Measurements from ENCODE around the gene PFAS. TPM values are rescaled to one million over a fixed set of nuclear protein-coding genes. Genes with fewer than 3 reads are reported as not detected.

PFAS gene
- polyA plus RNA-seq, 1 donor from 2014 or later = 11.7 TPM

DNA sequence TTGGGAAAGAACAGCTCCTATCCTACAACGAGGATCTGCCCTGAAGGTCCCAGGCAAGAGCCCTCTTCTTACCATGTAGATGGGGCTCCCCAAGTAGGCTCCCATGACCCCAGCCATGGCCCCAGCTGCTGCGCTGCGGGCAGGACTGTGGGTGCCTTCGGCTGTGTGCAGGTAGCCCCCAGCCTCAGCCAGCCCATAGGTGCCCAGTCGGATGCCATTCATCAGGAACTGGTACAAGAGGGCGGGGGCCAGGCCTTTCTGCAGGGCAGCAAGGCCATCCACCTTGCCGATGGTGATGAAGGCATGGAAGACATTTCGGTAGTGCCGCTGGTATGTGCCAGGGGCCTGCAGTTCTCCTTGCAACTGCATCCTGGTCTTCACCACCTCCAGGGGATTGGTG lies 45.3 kb downstream of the PFAS start:
- Histone ChIP-seq H4K20me1 (ENCODE audit: insufficient read depth) (no peaks in the 10 kb centered on the region), H3K27ac (ENCODE audit: low read length) (no peak overlapping the region), H3K79me2 (replicated peaks; ENCODE audit: insufficient read depth, low read length) (no peaks in the 10 kb centered on the region), H3K9ac (ENCODE audit: low read length) (no peak overlapping the region), H3K4me3 (ENCODE audit: low read length) (no peak overlapping the region), H3K4me2 (ENCODE audit: low read length) (no peak overlapping the region), H3K36me3 (ENCODE audit: insufficient read depth, low read length) (no peaks in the 10 kb centered on the region), H3K27me3 (ENCODE audit: insufficient read depth, low read depth, low read length) (no peaks in the 10 kb centered on the region), H3K9me3 (ENCODE audit: low read length) (no peaks in the 10 kb centered on the region), H2AFZ (ENCODE audit: low read depth, low read length) (no peak overlapping the region), H3K9me2 (ENCODE audit: insufficient read depth, low read length) (no peaks in the 10 kb centered on the region), H3F3A (ENCODE audit: insufficient read depth, low read length, poor library complexity, severe bottlenecking) (no peaks in the 10 kb centered on the region)
- TF ChIP-seq MXI1 (conservative IDR thresholded peaks at IDR 0.05; ENCODE audit: poor library complexity, severe bottlenecking) (no peak), EP300 (conservative IDR thresholded peaks at IDR 0.05; ENCODE audit: poor library complexity, severe bottlenecking) (no peak), SMC3 (conservative IDR thresholded peaks at IDR 0.05; ENCODE audit: poor library complexity) (no peak), EZH2 (IDR thresholded peaks at IDR 0.05; ENCODE audit: borderline replicate concordance, insufficient read depth, low read length, poor library complexity, severe bottlenecking) (no peak), POLR2AphosphoS5 (IDR thresholded peaks at IDR 0.05) (no peak), RAD21 (conservative IDR thresholded peaks at IDR 0.05) (no peak), TAF1 (IDR thresholded peaks at IDR 0.05; ENCODE audit: low read depth) (no peak)
- TF ChIP-seq, protein P1, sequence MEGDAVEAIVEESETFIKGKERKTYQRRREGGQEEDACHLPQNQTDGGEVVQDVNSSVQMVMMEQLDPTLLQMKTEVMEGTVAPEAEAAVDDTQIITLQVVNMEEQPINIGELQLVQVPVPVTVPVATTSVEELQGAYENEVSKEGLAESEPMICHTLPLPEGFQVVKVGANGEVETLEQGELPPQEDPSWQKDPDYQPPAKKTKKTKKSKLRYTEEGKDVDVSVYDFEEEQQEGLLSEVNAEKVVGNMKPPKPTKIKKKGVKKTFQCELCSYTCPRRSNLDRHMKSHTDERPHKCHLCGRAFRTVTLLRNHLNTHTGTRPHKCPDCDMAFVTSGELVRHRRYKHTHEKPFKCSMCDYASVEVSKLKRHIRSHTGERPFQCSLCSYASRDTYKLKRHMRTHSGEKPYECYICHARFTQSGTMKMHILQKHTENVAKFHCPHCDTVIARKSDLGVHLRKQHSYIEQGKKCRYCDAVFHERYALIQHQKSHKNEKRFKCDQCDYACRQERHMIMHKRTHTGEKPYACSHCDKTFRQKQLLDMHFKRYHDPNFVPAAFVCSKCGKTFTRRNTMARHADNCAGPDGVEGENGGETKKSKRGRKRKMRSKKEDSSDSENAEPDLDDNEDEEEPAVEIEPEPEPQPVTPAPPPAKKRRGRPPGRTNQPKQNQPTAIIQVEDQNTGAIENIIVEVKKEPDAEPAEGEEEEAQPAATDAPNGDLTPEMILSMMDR (IDR thresholded peaks at IDR 0.05; ENCODE audit: poor library complexity, severe bottlenecking) = no peak
- TF ChIP-seq, protein P2, sequence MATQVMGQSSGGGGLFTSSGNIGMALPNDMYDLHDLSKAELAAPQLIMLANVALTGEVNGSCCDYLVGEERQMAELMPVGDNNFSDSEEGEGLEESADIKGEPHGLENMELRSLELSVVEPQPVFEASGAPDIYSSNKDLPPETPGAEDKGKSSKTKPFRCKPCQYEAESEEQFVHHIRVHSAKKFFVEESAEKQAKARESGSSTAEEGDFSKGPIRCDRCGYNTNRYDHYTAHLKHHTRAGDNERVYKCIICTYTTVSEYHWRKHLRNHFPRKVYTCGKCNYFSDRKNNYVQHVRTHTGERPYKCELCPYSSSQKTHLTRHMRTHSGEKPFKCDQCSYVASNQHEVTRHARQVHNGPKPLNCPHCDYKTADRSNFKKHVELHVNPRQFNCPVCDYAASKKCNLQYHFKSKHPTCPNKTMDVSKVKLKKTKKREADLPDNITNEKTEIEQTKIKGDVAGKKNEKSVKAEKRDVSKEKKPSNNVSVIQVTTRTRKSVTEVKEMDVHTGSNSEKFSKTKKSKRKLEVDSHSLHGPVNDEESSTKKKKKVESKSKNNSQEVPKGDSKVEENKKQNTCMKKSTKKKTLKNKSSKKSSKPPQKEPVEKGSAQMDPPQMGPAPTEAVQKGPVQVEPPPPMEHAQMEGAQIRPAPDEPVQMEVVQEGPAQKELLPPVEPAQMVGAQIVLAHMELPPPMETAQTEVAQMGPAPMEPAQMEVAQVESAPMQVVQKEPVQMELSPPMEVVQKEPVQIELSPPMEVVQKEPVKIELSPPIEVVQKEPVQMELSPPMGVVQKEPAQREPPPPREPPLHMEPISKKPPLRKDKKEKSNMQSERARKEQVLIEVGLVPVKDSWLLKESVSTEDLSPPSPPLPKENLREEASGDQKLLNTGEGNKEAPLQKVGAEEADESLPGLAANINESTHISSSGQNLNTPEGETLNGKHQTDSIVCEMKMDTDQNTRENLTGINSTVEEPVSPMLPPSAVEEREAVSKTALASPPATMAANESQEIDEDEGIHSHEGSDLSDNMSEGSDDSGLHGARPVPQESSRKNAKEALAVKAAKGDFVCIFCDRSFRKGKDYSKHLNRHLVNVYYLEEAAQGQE (IDR thresholded peaks at IDR 0.05; ENCODE audit: borderline replicate concordance) = no peak

DNA sequence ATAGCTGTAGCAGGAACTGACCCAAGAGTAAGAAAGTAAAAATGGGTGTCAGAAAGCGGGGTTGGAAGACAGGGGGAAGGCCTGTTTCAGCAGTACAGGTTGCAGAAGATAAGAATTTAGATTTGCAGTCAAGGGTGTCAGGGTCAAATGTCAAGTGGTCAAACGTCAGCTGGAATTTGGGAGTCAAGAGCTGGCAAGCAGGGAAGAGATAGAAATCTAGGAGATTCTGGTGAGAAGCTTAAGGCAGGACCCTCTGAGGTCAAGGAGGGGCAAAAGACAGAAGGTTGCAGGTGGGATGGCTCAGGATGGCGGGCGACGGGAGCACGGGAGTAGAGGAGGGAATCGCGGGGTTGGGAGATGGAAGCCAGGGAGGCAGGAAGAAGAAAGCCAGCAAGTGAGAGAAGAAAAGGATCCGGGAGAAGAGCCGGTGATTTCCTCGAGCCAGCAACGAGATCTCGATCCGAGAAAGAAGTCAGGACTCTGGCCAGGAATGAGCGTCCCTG lies 45.8 kb downstream of the PFAS start:
- no peak for TF ChIP-seq MXI1 (conservative IDR thresholded peaks at IDR 0.05; ENCODE audit: poor library complexity, severe bottlenecking)
- no peak for TF ChIP-seq EZH2 (IDR thresholded peaks at IDR 0.05; ENCODE audit: borderline replicate concordance, insufficient read depth, low read length, poor library complexity, severe bottlenecking)
- TF ChIP-seq, protein P1 (IDR thresholded peaks at IDR 0.05; ENCODE audit: poor library complexity, severe bottlenecking) = no peak
- TF ChIP-seq, protein P2 (IDR thresholded peaks at IDR 0.05; ENCODE audit: borderline replicate concordance) = no peak
- TF ChIP-seq POLR2AphosphoS5 (IDR thresholded peaks at IDR 0.05) = no peak
- no peak for TF ChIP-seq RAD21 (conservative IDR thresholded peaks at IDR 0.05)
- no peak for TF ChIP-seq TAF1 (IDR thresholded peaks at IDR 0.05; ENCODE audit: low read depth)
- TF ChIP-seq SMC3 (conservative IDR thresholded peaks at IDR 0.05; ENCODE audit: poor library complexity) = no peak
- no peak for TF ChIP-seq EP300 (conservative IDR thresholded peaks at IDR 0.05; ENCODE audit: poor library complexity, severe bottlenecking)
- Histone ChIP-seq H3F3A (ENCODE audit: insufficient read depth, low read length, poor library complexity, severe bottlenecking) (no peaks in the 10 kb centered on the region), H3K4me3 (ENCODE audit: low read length) (peak overlapping the region; percentile 84), H4K20me1 (ENCODE audit: insufficient read depth) (no peaks in the 10 kb centered on the region), H3K4me2 (ENCODE audit: low read length) (peak overlapping the region; percentile 79), H3K27me3 (ENCODE audit: insufficient read depth, low read depth, low read length) (no peaks in the 10 kb centered on the region), H3K27ac (ENCODE audit: low read length) (peak overlapping the region; percentile 58), H3K9ac (ENCODE audit: low read length) (peak overlapping the region; percentile 67), H2AFZ (ENCODE audit: low read depth, low read length) (peak overlapping the region; percentile 65), H3K36me3 (ENCODE audit: insufficient read depth, low read length) (no peaks in the 10 kb centered on the region), H3K9me2 (ENCODE audit: insufficient read depth, low read length) (no peaks in the 10 kb centered on the region), H3K9me3 (ENCODE audit: low read length) (no peaks in the 10 kb centered on the region), H3K79me2 (replicated peaks; ENCODE audit: insufficient read depth, low read length) (no peaks in the 10 kb centered on the region)
